ENCODE results near the gene SURF1. TPM values are rescaled to one million over a fixed set of nuclear protein-coding genes. Genes with fewer than 3 reads are reported as not detected.

SURF1 gene
- total and polyA plus RNA-seq, 9 of the 15 experiments (the other 6 are each of a cell fraction or from before 2014, with no cell fraction given): 16.1 to 31.3 (median 20.9) TPM

GRCh38 chr9:133340256-133340655 lies 16.0 kb downstream of the SURF1 start:
- POLR2A ChIA-PET: interaction anchor here (0.7 to 2.7 kb wide), 5 partner anchors 8 to 100 kb away, joined by 3 to 18 read pairs (median 8); partner anchors contain the start of genes MED22 and RPL7A
- H3K4me3 ChIP-seq: no peak overlapping the region
- no peaks in the 10 kb centered on the region for H3K9me1 ChIP-seq (ENCODE audit: control insufficient read depth, insufficient read depth, low read length)
- no peak overlapping the region for H3K4me2 ChIP-seq (ENCODE audit: insufficient read depth, low read length)
- H3K27ac ChIP-seq (ENCODE audit: extremely low read depth, low read depth, low read length): no peak overlapping the region
- H2AFZ ChIP-seq (ENCODE audit: low read depth, low read length): no peak overlapping the region
- CTCF ChIA-PET (ENCODE audit: low intra/inter-chr PET ratio): no interaction called here
- H3K36me3 ChIP-seq (ENCODE audit: control insufficient read depth, insufficient read depth, low read length): peaks cover 71% of the 10 kb centered on the region; the same call in 2 of the 3 replicates
- FAIRE-seq (no peak), ATAC-seq (no peak), DNase-seq (ENCODE audit: extremely low read depth in 1 of 4, low spot score in 3 of 4) (no peak)
- no TSS peak for BruUV-seq (replicated peaks)
- peaks cover 2 to 26% of the 10 kb centered on the region in 2 experiments; a peak in 4 of 5 replicates for H3K4me1 ChIP-seq (replicated peaks in 1 of 2; ENCODE audit: control insufficient read depth in 2 of 2, insufficient read depth in 2 of 2, low read length in 2 of 2)
- in situ Hi-C loops (cut with MboI) (no loop called here), intact Hi-C loops (cut with micrococcal nuclease) (no loop called here)
- no peaks in the 10 kb centered on the region for H4K20me1 ChIP-seq (replicated peaks; ENCODE audit: control insufficient read depth, insufficient read depth, low read length)
- H3K27me3 ChIP-seq (ENCODE audit: control insufficient read depth in 2 of 2, insufficient read depth in 2 of 2, low read length in 2 of 2): no peaks in the 10 kb centered on the region; a peak in 1 of 5 replicates
- TF ChIP-seq ZNF263 (CRISPR knock-in tag; IDR thresholded peaks at IDR 0.05; ENCODE audit: borderline replicate concordance): no peak
- no peak for TF ChIP-seq ATF1 (CRISPR knock-in tag; IDR thresholded peaks at IDR 0.05)
- TF ChIP-seq ATF1 (tag; IDR thresholded peaks at IDR 0.05): no peak
- TF ChIP-seq, protein P1, sequence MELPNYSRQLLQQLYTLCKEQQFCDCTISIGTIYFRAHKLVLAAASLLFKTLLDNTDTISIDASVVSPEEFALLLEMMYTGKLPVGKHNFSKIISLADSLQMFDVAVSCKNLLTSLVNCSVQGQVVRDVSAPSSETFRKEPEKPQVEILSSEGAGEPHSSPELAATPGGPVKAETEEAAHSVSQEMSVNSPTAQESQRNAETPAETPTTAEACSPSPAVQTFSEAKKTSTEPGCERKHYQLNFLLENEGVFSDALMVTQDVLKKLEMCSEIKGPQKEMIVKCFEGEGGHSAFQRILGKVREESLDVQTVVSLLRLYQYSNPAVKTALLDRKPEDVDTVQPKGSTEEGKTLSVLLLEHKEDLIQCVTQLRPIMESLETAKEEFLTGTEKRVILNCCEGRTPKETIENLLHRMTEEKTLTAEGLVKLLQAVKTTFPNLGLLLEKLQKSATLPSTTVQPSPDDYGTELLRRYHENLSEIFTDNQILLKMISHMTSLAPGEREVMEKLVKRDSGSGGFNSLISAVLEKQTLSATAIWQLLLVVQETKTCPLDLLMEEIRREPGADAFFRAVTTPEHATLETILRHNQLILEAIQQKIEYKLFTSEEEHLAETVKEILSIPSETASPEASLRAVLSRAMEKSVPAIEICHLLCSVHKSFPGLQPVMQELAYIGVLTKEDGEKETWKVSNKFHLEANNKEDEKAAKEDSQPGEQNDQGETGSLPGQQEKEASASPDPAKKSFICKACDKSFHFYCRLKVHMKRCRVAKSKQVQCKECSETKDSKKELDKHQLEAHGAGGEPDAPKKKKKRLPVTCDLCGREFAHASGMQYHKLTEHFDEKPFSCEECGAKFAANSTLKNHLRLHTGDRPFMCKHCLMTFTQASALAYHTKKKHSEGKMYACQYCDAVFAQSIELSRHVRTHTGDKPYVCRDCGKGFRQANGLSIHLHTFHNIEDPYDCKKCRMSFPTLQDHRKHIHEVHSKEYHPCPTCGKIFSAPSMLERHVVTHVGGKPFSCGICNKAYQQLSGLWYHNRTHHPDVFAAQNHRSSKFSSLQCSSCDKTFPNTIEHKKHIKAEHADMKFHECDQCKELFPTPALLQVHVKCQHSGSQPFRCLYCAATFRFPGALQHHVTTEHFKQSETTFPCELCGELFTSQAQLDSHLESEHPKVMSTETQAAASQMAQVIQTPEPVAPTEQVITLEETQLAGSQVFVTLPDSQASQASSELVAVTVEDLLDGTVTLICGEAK (IDR thresholded peaks at IDR 0.05): no peak
- TF ChIP-seq, protein P1 (CRISPR knock-in tag; IDR thresholded peaks at IDR 0.05): no peak
- TF ChIP-seq POLR3A (IDR thresholded peaks at IDR 0.05; ENCODE audit: borderline replicate concordance, extremely low read depth, insufficient read depth, insufficient read length): no peak
- TF ChIP-seq ZBED1 (IDR thresholded peaks at IDR 0.05): no peak
- TF ChIP-seq FOXA3 (CRISPR knock-in tag; conservative IDR thresholded peaks at IDR 0.05 in 1 of 2, IDR thresholded peaks at IDR 0.05 in 1 of 2): no peak
- WGBS (ENCODE audit: insufficient coverage, low coverage, missing lambda C conversion rate): 90% methylated on average over 3 of the region's 3 CpGs
- H3K79me2 ChIP-seq (ENCODE audit: control insufficient read depth, insufficient read depth, low read length): peaks cover 13% of the 10 kb centered on the region
- H3K9ac ChIP-seq (ENCODE audit: insufficient read depth in 1 of 2, low read depth in 2 of 2, low read length in 2 of 2): peak overlapping the region in 1 of 2 experiments; percentile 78; a peak in 2 of 4 replicates
- no peaks in the 10 kb centered on the region for H3K9me3 ChIP-seq (replicated peaks; ENCODE audit: control insufficient read depth, insufficient read depth, low read depth, low read length)
